NCI-H526 (cell line): ENCODE results near the gene IRF9.

ENCODE experiments used
- DNase-seq, 2 experiments: peaks; one replicate each; lab custom pipeline; 2025; lab: John Stamatoyannopoulos, UW

IRF9 gene

DNA sequence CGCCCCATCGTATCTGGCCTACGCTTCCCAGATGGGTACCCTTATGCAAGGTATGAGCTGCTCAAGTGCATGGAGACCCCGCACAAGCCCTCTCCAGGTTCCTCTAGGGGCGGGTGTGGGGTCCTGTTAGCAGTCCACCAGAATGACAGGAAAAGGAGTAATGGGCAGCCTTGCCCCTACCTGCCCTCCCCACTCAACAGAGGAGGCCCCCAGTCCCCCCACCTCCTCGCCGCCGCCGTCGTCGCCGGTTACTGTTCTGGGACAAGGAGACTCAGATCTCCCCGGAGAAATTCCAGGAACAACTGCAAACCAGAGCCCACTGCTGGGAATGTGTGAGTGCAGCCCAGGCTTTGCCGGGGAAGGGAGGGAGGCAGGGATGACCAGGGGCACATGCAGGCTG lies 16.8 kb downstream of the IRF9 start:
- DNase-seq, result no peak

DNA sequence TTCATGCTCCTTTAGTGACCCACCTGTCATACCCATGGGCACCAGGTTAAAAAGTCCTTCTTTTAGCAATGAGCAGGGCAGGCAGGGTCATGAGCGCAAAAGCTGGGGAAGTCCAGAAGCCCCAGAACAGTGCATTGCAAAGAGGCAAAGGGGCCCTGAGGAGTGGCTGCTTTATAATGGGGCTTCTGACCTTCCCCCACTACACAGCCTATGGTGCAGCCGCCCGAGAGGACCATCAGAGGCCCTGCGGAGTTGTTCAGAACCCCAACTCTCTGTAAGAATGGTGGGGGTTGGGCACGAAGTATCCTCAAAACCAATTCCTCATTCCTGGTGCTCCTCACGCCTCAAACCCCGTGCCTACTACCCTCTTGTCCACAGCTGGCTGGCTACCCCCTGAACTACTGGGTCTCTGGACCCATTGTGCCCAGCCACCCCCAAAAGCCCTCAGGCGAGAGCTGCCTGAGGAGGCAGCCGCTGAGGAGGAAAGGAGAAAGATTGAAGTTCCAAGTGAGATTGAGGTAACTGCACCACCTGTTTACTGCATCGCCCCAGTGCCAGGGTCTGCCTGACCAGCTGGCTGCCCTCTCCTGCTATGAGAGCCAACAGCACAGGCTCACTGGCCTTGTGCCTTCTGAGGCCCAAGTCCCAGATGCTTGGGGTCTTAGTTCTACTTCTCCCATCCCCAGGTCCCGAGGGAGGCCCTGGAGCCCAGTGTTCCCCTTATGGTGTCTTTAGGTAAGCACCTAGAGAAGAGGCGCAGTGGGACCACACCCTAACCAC lies 17.5 kb downstream of the IRF9 start:
- no peak for DNase-seq

DNA sequence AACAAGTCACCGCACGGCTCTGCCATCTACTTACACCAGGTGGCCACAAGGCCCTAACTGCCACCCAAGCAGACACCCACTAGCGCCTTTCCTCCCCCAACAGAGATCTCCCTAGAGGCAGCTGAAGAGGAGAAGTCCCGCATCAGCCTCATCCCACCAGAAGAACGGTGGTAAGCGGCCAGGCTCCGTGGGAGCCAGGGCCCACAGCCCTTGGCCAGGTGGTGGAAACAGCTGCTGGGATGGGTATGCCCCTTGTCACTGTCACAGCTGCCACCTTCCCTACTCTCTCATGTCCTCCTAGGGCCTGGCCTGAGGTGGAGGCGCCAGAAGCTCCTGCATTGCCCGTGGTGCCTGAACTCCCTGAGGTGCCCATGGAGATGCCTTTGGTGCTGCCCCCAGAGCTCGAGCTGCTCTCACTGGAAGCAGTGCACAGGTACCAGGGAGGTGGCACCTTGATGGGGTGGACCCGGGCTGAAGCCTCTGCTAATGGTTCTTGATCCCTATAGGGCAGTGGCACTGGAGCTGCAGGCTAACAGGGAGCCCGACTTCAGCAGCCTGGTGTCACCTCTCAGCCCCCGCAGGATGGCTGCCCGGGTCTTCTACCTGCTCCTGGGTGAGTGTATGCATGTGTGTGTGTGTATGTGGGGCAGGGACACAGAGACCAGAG lies 18.4 kb downstream of the IRF9 start:
- no peak for DNase-seq

DNA sequence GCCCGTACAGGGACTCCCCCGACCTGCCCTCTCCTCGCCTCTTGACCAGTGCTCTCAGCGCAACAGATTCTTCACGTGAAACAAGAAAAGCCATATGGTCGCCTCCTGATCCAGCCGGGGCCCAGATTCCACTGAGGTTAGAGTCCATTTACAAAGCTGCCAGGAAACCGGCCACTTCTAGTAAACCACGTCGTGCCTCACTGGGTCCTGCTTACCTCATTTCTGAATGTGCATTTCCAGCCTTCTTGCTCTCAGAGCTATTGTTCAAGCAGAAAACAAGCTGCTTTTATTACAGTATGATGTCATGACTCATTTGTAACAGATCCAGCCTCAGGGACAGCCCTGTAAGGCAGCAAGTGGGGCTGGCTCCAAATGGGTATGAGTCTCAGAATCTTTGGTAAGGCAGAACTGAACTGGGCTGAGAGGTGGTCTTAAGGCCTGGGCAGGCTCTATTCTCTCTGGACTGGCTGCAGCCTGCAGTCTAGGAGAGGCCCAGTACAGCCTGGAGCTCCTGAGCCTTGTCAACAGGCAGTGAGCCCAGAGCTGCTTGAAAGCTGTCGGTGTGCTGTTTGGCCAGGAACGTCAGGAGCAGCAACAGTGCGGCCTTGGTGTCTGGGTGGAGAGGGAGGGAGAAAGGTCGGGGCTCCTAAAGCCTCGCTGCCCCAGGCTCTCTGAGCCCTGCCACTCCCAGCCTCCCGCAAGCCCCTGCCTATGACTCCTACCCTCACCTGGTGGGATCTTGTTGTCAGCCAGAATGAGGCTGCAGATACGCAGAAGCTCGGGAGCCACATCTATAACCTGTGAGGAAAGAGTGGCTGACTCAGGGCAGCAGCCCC lies 19.1 kb downstream of the IRF9 start:
- DNase-seq, result peak in 1 of 2 experiments; percentile 16

DNA sequence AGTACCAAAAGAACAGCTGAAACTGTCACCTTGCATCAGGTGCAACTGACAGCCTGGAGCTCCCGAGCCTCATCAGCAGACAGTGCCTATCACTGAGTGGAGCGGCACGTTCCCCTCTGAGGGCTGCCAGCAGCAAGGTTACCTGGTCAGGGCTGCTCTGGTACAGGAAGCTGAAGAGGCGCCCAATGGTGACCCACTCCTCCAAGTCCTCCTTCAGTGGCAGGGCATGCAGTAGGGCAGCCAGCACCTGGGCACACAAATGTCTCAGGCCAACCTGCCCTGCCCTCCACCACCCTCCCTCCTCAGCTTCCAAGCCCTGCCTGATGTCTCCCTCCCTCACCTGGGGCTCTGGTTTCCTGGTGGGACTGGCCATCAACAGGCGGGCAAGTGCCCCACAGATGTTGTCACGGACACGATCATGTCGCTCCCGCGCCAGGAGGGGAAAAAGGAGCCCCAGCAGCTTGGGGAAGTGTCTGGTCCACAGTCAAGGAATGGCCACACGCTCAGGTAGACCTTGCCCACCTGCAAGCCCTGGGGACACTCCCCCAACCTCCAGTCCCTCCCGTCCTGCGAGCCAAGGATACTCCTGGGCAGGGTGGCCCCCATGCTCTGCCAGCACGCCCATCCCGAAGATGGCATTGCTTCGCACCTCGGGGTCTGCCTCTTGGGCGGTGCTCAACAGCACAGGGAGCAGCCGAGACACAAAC lies 20.5 kb downstream of the IRF9 start:
- no peak for DNase-seq

DNA sequence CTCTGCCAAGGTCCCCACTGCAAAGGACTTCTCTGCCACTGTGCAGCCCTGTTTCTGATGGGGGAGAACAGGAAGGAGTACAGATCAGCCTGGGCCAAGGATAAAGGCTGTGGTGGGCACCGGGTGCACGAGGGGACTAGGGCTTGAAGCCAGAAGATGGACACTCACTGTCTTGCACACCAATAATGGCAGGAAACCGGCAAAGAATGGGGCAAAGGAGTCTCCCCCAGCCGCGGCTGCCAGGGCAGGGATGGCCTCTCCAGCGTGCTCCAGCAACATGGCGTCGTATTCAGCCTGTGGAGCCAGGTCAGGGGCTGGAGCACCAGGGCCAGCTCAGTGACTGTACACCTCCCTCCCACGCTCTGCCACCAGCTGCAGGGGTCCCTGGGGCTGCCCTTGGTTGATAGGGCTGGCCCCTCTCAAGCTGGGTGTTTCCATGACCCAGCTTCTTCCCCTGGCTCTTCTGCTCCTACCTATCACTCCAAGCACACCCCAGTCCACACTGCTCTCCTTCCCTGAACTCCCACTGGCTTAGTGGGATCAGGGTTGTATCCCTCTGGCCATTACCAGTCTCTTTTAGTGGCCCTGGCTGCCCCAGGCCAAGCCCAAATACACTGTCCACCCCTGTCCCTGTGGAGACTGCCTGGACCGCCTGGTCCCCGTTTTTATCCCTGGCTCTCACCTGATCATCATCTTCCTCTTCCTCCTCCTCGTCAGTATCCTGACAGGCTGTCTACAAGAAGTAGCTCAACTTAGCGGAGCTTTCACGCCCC lies 21.2 kb downstream of the IRF9 start:
- no peak for DNase-seq

DNA sequence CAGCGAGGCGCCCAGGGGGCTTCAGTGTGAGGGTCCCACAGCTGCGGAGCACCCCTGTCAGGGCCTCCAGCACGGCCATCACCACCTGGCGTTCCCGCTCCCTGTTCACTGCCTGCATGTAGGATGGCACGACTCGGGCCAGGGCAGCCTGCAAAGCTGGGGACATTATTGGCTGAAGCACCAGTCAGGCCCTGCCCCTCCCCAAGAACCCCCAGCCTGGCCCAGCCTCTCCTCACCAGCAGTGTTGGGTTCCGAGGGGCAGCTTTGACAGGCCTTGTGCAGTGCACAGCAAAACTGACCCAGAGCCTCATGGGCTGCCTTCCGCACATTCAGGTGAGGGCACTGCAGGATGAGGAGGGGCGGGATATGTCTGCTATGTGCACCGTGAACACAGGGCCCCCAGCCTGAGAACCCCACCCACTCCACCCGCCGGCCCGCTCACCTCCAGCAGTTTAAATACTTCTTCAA lies 22.0 kb downstream of the IRF9 start:
- DNase-seq, result no peak

DNA sequence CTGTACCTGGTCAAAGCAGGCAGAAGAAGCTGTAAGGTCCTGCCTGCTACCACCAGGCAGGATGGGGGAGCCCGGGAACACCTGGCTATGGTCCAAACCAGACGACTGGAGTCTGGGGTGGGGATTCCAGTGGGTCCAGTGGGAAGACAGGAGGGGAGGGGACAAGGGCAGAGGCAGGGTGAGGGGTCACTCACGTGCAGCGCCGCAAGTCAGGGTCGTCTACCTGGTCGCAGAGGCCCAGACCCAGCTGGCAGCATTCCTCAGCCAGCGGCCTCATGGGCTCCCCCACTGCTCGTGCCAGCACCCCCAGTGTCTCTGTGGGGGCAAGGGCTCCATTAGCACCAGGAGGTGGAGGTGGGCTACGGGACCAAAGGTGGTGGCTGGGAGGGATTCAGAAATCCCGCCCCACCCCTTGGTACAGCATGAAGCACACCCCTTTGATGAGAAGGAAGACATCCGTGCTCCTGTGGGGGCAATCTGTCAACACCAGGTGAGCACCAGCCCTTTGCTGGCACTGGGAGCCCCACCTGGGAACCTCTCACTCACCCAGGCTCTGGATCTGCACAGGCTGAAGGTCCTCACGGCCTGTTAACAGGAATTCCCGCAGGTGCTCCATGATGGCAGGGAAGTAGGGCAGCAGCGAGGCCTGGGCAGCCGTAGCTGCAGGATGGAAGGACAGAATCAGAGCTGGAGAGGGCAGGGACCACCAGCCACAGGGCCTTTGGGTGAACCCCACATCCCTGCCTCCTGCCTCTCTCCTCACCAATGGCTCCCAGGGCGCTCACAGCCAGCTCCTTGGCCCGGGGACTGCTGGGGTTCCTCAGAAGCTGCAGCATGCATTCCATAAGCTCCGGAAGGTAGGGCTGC lies 23.3 kb downstream of the IRF9 start:
- DNase-seq, result no peak

DNA sequence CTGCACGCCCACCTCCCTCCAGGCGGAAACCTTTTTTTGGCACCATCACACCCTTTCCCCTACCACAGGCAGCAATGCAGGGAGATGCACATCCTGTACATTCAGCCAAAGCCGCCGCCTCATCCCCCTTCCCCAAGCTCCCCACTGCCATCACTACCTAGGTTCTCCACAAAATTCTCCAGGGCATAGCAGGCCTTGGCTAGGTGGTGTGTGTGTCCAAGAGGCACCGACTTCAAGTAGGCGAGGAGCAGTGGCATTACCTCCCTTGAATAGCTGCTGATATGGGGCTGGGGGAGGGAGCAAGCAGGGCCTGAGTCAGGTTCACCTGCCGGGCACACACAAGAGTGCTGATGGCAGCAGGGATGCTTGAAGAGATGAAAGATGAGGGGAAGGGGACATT lies 24.0 kb downstream of the IRF9 start:
- DNase-seq, result no peak

DNA sequence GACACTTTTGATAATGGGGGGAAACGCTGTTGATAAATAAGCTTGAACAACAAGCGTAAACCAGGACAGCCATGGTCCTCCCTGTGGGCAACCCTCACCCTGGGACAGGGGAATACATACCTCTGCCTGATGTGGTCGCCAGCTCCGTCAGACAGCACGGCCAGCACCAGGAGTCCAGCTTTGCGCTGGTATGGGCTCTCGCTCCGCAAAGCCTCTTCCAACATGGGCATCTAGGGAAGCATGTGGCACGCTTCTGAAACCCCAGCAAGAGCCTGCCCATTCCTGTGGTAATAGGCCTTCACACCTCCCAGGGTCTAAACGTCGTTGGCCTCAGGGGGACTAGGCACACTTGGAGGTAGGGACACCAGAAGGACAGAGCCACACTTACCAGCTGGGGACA lies 24.7 kb downstream of the IRF9 start:
- no peak for DNase-seq

DNA sequence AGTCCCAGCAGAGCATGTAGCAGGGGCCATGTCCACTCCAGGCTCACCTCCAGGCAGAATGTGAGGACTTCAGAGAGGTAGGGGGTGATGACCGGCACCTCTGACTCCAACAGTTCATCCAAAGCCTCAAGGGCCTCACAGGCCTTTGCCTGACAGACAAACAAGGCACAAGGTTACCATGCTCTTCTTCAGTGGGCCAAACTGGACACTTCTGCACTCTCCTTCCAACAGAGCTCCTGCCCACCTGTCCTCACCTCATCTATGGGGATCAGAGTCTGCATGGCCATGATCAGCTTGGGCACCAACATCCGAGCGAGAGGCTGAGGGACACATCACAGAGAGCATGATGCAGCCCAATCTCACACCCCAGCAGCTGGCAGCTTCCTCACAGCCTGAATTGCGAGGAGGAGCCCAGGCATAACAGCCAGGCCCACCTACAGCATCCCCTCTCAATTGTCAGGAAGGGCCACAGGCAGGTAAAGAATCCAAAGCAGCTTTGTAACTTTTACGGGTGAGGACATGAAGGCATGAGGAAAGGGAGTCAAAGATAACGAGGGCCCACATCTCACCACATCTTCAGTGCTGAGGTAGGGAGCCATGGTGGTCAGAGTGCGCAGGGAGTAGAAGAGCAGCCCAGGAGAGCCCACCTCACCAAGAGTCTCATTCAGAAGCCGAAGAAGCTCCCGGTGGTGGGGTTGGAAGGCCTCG lies 25.9 kb downstream of the IRF9 start:
- DNase-seq, result no peak

DNA sequence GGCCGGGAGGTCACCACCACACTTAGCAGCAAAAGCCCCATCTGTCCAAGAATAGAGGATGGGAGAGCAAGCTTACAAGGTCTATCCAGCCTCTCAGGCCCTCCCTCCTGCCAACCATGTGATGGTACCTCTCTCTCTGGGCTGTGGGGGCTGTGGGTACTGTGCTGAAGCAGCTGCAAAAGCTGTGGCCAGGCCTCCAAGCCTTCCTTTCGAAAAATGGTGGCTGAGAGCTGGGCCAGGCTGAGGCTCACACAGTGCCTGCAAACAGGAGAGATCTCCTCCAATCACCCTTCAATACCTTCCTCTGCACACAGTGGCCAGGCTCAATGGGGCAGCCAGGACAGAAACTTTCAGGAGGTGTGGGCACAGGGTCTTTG lies 26.5 kb downstream of the IRF9 start:
- no peak for DNase-seq

DNA sequence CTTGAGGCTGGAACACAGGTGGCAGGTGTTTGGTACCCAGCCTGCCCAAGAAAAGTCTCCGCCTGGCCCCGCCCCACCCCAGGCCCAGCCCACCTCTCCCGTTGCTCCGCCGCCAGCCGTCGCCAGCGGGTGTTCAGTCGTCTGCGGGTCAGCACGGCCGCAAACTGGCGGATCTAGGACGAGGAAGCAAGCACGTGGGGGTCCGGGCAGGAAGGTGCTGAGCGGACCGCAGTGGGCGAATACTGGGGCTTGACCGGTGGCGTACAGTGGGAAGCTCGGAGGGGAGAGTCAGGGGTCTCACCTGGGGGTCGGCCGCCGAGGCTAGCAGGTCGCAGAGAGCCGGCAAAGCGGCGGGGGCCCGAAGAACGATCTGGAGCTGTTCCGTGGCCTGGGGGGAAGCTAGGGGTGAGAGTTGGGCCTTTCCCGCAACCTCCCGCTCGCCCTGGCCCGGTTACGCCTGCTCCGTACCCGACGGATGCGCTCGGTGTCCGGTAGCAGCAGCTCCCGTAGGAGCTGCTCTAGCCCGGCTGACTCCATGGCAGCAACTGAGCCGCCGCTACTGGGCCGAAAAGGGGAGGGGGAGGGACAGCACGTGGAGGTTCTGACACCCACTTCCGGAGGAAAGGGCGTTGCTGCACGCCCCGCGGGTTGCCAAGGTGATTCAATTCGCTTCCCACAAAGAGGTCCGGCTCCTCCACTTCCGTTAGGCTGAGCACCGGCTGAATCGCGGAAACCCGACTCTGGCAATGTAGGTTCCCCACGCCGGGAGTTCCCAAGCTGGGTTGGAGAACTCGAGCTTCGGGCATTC lies 27.4 kb downstream of the IRF9 start, which contains the start of gene IPO4:
IPO4 (minus strand) TSS at position 566 of the 808 bp plus-strand sequence; CDS start at position 537, 29 bp downstream.
- peak; percentile 95 to 98 for DNase-seq

DNA sequence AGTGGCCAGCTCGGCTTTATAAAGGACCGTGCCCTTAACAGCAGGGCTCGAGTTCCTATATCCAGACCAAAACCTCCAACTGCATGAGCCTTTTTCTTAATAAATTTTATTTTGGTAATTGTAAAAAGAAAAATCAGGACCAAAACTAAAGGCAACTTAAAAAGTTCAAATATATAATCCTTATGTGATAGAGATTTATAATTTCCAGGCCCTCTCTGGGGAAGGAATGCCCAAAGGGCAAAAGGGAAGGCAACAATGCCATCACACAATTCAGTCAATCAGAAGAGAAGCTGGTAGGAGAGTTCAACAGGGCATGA lies 28.0 kb downstream of the IRF9 start:
- DNase-seq, result no peak

DNA sequence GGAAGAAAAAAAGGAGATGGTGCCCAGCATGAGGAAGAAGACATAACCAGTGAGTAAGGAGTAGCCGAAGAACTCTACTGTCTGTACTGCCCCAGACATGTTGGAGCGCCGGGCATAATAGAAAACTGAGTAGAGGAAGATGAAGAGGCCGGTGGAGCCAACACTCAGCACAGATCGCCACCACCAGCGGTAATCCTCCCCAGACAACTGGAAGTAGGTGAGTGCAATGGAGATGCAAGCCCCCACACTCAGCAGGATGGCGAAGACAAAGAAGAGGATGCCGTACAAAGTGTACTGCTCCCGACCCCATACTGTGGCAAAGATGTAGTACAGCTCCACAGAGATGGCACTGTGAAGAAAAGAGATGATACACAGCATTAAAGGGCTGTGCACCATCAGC lies 28.4 kb downstream of the IRF9 start:
- DNase-seq, result no peak

DNA sequence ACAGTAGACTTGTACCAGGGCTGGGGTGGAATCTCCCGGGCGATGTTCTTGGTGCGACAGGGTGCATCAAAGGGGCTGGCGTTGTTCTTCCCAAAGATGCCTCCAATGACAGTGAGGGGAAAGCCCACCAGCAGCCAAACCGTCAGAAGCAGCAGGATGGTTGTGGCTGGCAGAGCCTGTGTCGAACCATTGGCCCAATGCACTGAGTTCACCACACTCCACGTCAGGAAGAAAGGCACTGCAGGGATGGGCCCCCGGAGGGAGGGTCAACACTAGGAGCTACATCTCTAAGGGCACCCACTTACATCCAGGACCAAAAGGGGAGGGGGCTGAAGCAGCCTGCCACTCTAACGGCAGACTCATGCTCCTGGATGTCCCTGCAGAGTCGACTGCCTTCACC lies 29.4 kb downstream of the IRF9 start:
- no peak for DNase-seq

DNA sequence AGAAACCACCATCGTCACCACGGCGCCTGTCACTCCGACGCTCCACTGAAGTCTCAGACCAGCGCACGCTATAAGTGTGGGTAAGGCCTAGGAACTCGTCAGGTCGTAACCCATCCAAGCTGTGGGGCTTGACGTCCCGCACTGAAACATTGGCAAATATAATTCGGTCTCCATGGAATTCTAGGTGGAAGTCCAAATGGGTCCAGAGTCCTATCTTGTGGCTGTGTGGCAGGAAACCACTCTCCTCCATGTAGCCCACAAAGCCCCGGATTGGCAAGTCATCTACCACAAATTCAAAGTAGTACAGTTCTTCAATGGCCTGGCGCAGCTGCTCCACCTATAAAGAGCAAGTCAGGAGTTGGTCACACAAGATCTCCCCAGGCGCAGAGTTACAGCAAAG lies 31.9 kb downstream of the IRF9 start:
- DNase-seq, result no peak

DNA sequence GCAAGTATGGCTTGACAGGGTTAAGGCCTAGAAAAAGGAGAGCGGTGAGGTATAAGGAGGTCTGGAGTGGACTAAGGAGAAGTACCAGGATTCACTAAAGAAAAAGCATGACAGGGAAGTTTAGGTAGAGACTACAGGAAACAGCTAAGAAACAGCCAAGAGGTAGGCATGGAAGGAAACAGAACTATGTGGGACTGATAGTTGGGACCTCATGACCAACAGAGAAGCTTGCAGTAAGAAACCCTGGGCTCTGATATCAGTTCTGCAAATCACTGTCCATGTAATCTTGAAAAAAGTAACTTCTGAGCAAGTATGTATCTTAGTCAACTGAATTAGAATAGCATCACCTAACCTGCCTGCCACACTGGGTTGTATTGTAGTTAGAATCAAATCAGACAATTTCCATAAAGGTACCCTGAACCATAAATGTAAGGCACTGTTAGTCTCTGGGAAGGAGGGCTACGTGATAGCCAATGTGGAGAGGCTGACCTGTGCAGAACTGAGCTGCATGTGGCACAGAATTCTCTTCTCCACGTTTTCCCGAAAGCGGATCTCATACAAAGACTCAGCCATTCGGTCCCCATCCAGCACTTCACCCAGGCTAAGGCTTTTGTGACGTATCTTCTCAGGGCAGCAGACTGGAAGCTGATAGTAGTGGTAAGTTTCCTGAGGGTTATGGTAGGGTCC lies 33.3 kb downstream of the IRF9 start:
- no peak for DNase-seq

DNA sequence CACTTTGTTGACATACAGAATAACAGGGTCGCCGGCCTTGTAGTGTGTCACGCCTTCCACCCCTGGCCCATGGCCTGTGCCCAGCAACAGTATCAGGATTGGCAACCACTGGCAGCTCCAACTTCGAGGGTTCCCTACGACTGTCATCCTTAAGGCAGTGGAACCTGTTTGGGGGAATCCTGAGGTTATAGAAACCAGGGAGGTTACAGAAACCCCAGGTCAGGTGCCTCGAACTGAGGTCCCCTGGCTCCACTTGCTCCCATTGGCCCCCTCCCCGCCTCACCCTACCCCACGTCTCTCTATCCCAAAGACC lies 33.8 kb downstream of the IRF9 start:
- no peak for DNase-seq
